HPDE6-E6E7 (cell line): ENCODE results near the gene SDK1.

Source experiments
- DNase-seq: peaks from one replicate; pipeline ENCODE4 v3.0.0; 2011; ENCODE audit warnings: missing footprints; ENCODE audit errors: extremely low spot score

Gene SDK1

GRCh38 chr7:4151926-4152549, 851.0 kb downstream of the SDK1 start:
- DNase-seq: no peak

- no peak for DNase-seq
Observed at GRCh38 chr7:4154882-4155535, 854.0 kb downstream of the SDK1 start.

- no peak for DNase-seq
Observed at GRCh38 chr7:4156190-4156589, 855.1 kb downstream of the SDK1 start.

GRCh38 chr7:4157651-4158050, 856.6 kb downstream of the SDK1 start:
- DNase-seq: no peak

- no peak for DNase-seq
Observed at GRCh38 chr7:4158441-4159153, 857.5 kb downstream of the SDK1 start.

- no peak for DNase-seq
Observed at GRCh38 chr7:4159154-4159501, 858.1 kb downstream of the SDK1 start.

GRCh38 chr7:4159761-4160554, 858.9 kb downstream of the SDK1 start:
- DNase-seq: no peak

- DNase-seq: no peak
Observed at GRCh38 chr7:4162884-4163564, 862.0 kb downstream of the SDK1 start.

- no peak for DNase-seq
Observed at GRCh38 chr7:4163565-4164203, 862.6 kb downstream of the SDK1 start.

GRCh38 chr7:4164556-4164955, 863.5 kb downstream of the SDK1 start:
- DNase-seq: no peak

GRCh38 chr7:4166340-4166739, 865.3 kb downstream of the SDK1 start:
- no peak for DNase-seq

- no peak for DNase-seq
Observed at GRCh38 chr7:4166807-4167206, 865.8 kb downstream of the SDK1 start.

- DNase-seq: no peak
Observed at GRCh38 chr7:4167385-4167910, 866.4 kb downstream of the SDK1 start.

GRCh38 chr7:4168041-4168440, 867.0 kb downstream of the SDK1 start:
- DNase-seq: no peak

- no peak for DNase-seq
Observed at GRCh38 chr7:4168541-4168940, 867.5 kb downstream of the SDK1 start.

GRCh38 chr7:4169455-4169854, 868.4 kb downstream of the SDK1 start:
- DNase-seq: no peak

GRCh38 chr7:4170997-4171786, 870.1 kb downstream of the SDK1 start:
- no peak for DNase-seq

- DNase-seq: no peak
Observed at GRCh38 chr7:4172883-4173282, 871.8 kb downstream of the SDK1 start.

- DNase-seq: no peak
Observed at GRCh38 chr7:4173615-4174014, 872.6 kb downstream of the SDK1 start.

- no peak for DNase-seq
Observed at GRCh38 chr7:4174016-4174415, 873.0 kb downstream of the SDK1 start.
